ENCODE results near the gene SFXN4. TPM values are rescaled to one million over a fixed set of nuclear protein-coding genes. Genes with fewer than 3 reads are reported as not detected.
"Not testable (repeated sequence)": the region's sequence is repeated elsewhere in the genome, so short reads cannot be mapped to it uniquely, and the experiment has no call there.

The SFXN4 gene
- polyA plus RNA-seq, 2 of the 4 experiments (the other 2 are of a cell fraction) = 39.3 to 66.0 TPM

DNA sequence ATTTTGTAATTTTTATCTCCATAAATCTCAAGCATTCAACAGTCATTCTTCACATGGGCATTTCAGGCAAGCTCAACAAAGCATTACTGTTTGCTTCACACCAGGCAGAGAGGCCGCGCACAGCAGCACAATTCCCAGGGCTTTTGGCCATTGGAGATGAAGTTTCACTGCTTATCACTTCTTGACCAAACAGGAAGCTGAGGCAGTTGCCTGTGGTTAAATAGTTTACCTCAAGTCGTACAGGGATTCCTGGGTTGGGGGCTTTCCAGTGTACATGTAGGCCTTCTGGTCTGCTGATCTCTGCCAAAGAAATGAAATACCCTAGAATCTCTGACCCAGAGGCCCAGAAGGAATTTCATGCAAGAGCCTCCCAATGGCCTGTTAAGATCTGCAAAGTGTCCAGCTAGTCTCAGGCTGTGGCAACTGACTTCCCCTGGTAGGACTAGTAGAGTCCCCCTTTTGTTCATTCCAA lies 24.3 kb upstream of the SFXN4 start:
- ATAC-seq = peak; percentile 14 to 52; a peak in 4 of 6 replicates
- 75% methylated on average over 3 of the region's 3 CpGs for whole genome bisulfite sequencing (ENCODE audit: missing lambda C conversion rate)

DNA sequence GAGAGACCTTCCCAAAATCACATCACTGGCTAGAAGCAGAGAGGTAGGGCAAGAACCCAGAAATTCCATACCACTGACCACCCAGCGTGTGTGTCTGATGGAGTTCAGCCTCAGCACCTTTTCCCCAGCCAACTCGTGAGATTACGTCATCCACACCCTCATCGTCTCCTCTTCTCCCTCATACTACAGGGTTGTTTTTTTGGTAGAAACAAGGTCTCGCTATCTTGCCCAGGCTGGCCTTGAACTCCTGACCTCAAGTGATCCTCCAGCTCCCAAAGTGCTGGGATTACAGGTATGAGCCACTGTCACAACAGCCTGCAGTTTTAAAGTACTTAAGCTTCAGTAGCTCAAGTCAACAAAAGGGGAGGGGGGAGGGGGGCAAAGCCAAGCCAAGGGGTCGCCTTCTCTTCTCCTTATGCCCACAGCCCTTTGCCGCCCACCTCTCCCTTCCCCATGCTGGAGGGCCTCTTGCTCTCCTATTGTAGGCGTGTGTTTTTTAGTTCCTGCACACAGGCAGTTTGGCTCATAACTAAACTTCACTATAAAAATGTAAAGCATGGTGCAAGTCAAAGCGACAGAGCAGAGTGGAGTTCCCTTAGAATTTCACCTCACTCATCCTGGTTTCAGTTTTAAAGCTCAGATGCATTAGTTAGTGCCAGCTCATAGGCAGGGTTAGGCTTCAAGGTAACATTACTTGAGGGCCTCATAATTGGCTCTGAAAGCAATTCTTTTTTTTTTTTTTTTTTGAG lies 18.3 kb upstream of the SFXN4 start:
- no peak overlapping the region for H3K4me2 ChIP-seq
- ATAC-seq = 0 out of 6 replicates have a peak, but pooled peaks have one; percentile 20 to 62
- no peaks in the 10 kb centered on the region for H3K9me3 ChIP-seq
- H3K4me3 ChIP-seq = no peak overlapping the region
- ChIA-PET CTCF (interaction anchor here (0.5 to 1.7 kb wide), 3 partner anchors 15 to 742 kb away, joined by 3 to 6 read pairs (median 3); no protein-coding TSS in a partner anchor), POLR2A (no interaction called here)
- no peak for DNase-seq (ENCODE audit: low read depth in 1 of 2, low spot score in 1 of 2)
- H3K27ac ChIP-seq = no peak overlapping the region
- peaks cover 7% of the 10 kb centered on the region; the same call in 2 of the 3 replicates for H3K4me1 ChIP-seq
- FAIRE-seq = no peak
- no peak for TF ChIP-seq RFX5 (IDR thresholded peaks at IDR 0.05)
- no peak for TF ChIP-seq MAFK (IDR thresholded peaks at IDR 0.05; ENCODE audit: partially characterized antibody)
- TF ChIP-seq EP300 (IDR thresholded peaks at IDR 0.05) = no peak
- no peak for TF ChIP-seq BHLHE40 (IDR thresholded peaks at IDR 0.05; ENCODE audit: low read depth, low read length)
- no peak for TF ChIP-seq KDM5A (IDR thresholded peaks at IDR 0.05)
- TF ChIP-seq, protein P1, sequence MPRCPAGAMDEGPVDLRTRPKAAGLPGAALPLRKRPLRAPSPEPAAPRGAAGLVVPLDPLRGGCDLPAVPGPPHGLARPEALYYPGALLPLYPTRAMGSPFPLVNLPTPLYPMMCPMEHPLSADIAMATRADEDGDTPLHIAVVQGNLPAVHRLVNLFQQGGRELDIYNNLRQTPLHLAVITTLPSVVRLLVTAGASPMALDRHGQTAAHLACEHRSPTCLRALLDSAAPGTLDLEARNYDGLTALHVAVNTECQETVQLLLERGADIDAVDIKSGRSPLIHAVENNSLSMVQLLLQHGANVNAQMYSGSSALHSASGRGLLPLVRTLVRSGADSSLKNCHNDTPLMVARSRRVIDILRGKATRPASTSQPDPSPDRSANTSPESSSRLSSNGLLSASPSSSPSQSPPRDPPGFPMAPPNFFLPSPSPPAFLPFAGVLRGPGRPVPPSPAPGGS (IDR thresholded peaks at IDR 0.05) = no peak
- no peak for TF ChIP-seq FOXS1 (CRISPR knock-in tag; IDR thresholded peaks at IDR 0.05)
- no peak for TF ChIP-seq HDAC2 (IDR thresholded peaks at IDR 0.05)
- TF ChIP-seq PHF8 (IDR thresholded peaks at IDR 0.05; ENCODE audit: borderline replicate concordance, low read depth) = no peak
- TF ChIP-seq ZFP36 (IDR thresholded peaks at IDR 0.05; ENCODE audit: borderline replicate concordance, partially characterized antibody) = no peak
- TF ChIP-seq, protein P2, sequence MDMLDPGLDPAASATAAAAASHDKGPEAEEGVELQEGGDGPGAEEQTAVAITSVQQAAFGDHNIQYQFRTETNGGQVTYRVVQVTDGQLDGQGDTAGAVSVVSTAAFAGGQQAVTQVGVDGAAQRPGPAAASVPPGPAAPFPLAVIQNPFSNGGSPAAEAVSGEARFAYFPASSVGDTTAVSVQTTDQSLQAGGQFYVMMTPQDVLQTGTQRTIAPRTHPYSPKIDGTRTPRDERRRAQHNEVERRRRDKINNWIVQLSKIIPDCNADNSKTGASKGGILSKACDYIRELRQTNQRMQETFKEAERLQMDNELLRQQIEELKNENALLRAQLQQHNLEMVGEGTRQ (IDR thresholded peaks at IDR 0.05) = no peak
- TF ChIP-seq, protein P3, sequence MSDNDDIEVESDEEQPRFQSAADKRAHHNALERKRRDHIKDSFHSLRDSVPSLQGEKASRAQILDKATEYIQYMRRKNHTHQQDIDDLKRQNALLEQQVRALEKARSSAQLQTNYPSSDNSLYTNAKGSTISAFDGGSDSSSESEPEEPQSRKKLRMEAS (IDR thresholded peaks at IDR 0.05) = no peak
- TF ChIP-seq HOXA7 (CRISPR knock-in tag; IDR thresholded peaks at IDR 0.05) = no peak
- TF ChIP-seq SMC3 (IDR thresholded peaks at IDR 0.05) = no peak
- 87% methylated on average over 9 of the region's 9 CpGs for WGBS (ENCODE audit: missing lambda C conversion rate)

More for the DNA sequence above, 24.3 kb upstream of the SFXN4 start:
- peak overlapping the region; percentile 36 for H3K4me2 ChIP-seq
- TF ChIP-seq POLR2AphosphoS2 (conservative IDR thresholded peaks at IDR 0.05; ENCODE audit: low read length) (no peak), MYC (IDR thresholded peaks at IDR 0.05; ENCODE audit: borderline replicate concordance, low read length) (no peak), KDM1A (IDR thresholded peaks at IDR 0.05; ENCODE audit: low read depth) (no peak), SREBF2 (IDR thresholded peaks at IDR 0.05) (no peak), FOSB (CRISPR knock-in tag; IDR thresholded peaks at IDR 0.05) (no peak)
- FAIRE-seq (no peak), DNase-seq (ENCODE audit: low read depth in 1 of 2, low spot score in 1 of 2) (no peak)
- ChIA-PET CTCF (interaction anchor here (0.6 to 3.3 kb wide), 14 partner anchors 9 to 354 kb away, joined by 3 to 39 read pairs (median 4); partner anchors contain the start of genes GRK5 and RGS10), POLR2A (interaction anchor here (1.3 kb wide), 3 partner anchors 64 to 160 kb away, joined by 3 to 7 read pairs (median 4); partner anchors contain the start of gene NANOS1)
- H3K27ac ChIP-seq = peak overlapping the region; percentile 46 to 76
- H3K4me1 ChIP-seq = peaks cover 17% of the 10 kb centered on the region
- H3K4me3 ChIP-seq = no peak overlapping the region
- H3K9me3 ChIP-seq = no peaks in the 10 kb centered on the region

DNA sequence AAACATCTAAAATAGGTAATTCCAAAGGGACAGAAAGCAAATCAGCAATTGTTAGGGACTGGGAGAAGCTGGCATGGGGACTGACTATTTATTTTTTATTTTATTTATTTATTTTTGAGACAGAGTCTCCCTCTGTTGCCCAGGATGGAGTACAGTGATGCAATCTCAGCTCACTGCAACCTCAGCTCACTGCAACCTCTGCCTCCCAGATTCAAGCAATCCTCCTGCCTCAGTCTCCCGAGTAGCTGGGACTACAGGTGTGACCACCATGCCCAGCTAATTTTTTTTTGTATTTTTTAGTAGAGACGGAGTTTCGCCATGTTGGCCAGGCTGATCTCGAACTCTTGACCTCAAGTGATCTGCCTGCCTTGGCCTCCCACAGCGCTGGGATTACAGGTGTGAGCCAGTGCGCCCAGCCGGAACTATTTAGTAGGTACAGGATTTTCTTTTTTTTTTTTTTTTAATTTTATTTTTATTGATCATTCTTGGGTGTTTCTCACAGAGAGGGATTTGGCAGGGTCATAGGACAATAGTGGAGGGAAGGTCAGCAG lies 15.4 kb upstream of the SFXN4 start:
- FAIRE-seq; H3K4me3 ChIP-seq; H3K4me2 ChIP-seq; DNase-seq (ENCODE audit: low read depth in 1 of 2, low spot score in 1 of 2); H3K27ac ChIP-seq; POLR2A ChIA-PET; H3K9me3 ChIP-seq; ATAC-seq: not testable (repeated sequence)
- CTCF ChIA-PET = interaction anchor here (0.7 to 2.2 kb wide), 7 partner anchors 9 to 1885 kb away, joined by 3 to 8 read pairs (median 4); partner anchors contain the start of gene GRK5
- H3K4me1 ChIP-seq = peaks cover 20% of the 10 kb centered on the region; the same call in 2 of the 3 replicates
- WGBS (ENCODE audit: missing lambda C conversion rate) = 93% methylated on average over 7 of the region's 7 CpGs
